A673 (cell line): ENCODE data around the gene CDKN2B.
"Not testable (repeated sequence)": the region's sequence is repeated elsewhere in the genome, so short reads cannot be mapped to it uniquely, and the experiment has no call there.

Source experiments
- CTCF ChIP-seq: fragments of 300-800, 200-600 bp; sonication (generic); conservative IDR thresholded peaks from 2 replicates; pipeline ENCODE4 v1.5.1; 2017; ENCODE audit warnings: low read depth, mild to moderate bottlenecking, antibody characterized with exemption, low read length, moderate library complexity, mixed read lengths
- EZH2 ChIP-seq: fragments of 200-600 bp; sonication (generic); IDR thresholded peaks from 2 replicates; pipeline ENCODE4 v1.6.1; 2017; ENCODE audit warnings: borderline replicate concordance, low read depth, mild to moderate bottlenecking, mixed read lengths, antibody characterized with exemption, low read length; ENCODE audit not compliant: poor library complexity, severe bottlenecking

GRCh38 chr9:22057972-22058371 lies 48.9 kb upstream of the CDKN2B start:
- not testable (repeated sequence) for TF ChIP-seq CTCF, EZH2
